ENCODE measurements around the gene TNFAIP2.

TNFAIP2 gene

GRCh38 chr14:103094406-103095209, 28.7 kb upstream of the TNFAIP2 start, which contains the start of gene EXOC3L4:
TSS of gene EXOC3L4 (plus strand) at chr14:103094725. CDS start at chr14:103100220, 5,495 bp downstream.
- Histone ChIP-seq H2AFZ (no peak within 1 kb of the TSS), H3K79me2 (no peaks in the 10 kb centered on the region), H3K9me3 (ENCODE audit: control insufficient read depth, low read length) (no peaks in the 10 kb centered on the region), H3K27me3 (ENCODE audit: control insufficient read depth, insufficient read depth, low read length) (no peaks in the 10 kb centered on the region), H3K9ac (no peak within 1 kb of the TSS), H3K27ac (no peak within 1 kb of the TSS), H3K4me3 (ENCODE audit: low read depth, low read length) (no peak within 1 kb of the TSS), H3K36me3 (ENCODE audit: control insufficient read depth, insufficient read depth, low read length) (no peaks in the 10 kb centered on the region), H3K4me2 (ENCODE audit: low read length) (no peak within 1 kb of the TSS), H3K4me1 (no peaks in the 10 kb centered on the region)
- no peak for TF ChIP-seq CTCF (IDR thresholded peaks at IDR 0.05)

GRCh38 chr14:103095210-103095778, 28.0 kb upstream of the TNFAIP2 start:
- no peak overlapping the region for H3K4me2 ChIP-seq (ENCODE audit: low read length)
- no peak overlapping the region for H3K9ac ChIP-seq
- H3K9me3 ChIP-seq (ENCODE audit: control insufficient read depth, low read length), result no peaks in the 10 kb centered on the region
- H3K36me3 ChIP-seq (ENCODE audit: control insufficient read depth, insufficient read depth, low read length), result no peaks in the 10 kb centered on the region
- H3K4me3 ChIP-seq (ENCODE audit: low read depth, low read length), result no peak overlapping the region
- no peaks in the 10 kb centered on the region for H3K27me3 ChIP-seq (ENCODE audit: control insufficient read depth, insufficient read depth, low read length)
- no peaks in the 10 kb centered on the region for H3K4me1 ChIP-seq
- H3K79me2 ChIP-seq, result no peaks in the 10 kb centered on the region
- H3K27ac ChIP-seq, result no peak overlapping the region
- TF ChIP-seq CTCF (IDR thresholded peaks at IDR 0.05), result no peak
- H2AFZ ChIP-seq, result no peak overlapping the region

- no peak overlapping the region for H3K27ac ChIP-seq
- H3K27me3 ChIP-seq (ENCODE audit: control insufficient read depth, insufficient read depth, low read length), result no peaks in the 10 kb centered on the region
- H3K9me3 ChIP-seq (ENCODE audit: control insufficient read depth, low read length), result no peaks in the 10 kb centered on the region
- H3K36me3 ChIP-seq (ENCODE audit: control insufficient read depth, insufficient read depth, low read length), result no peaks in the 10 kb centered on the region
- no peaks in the 10 kb centered on the region for H3K79me2 ChIP-seq
- TF ChIP-seq CTCF (IDR thresholded peaks at IDR 0.05), result no peak
- H3K4me2 ChIP-seq (ENCODE audit: low read length), result no peak overlapping the region
- no peak overlapping the region for H3K9ac ChIP-seq
- H3K4me3 ChIP-seq (ENCODE audit: low read depth, low read length), result no peak overlapping the region
- no peaks in the 10 kb centered on the region for H3K4me1 ChIP-seq
- no peak overlapping the region for H2AFZ ChIP-seq
Measured at GRCh38 chr14:103096387-103096786, 26.9 kb upstream of the TNFAIP2 start.

- no peaks in the 10 kb centered on the region for H3K79me2 ChIP-seq
- no peak overlapping the region for H3K4me2 ChIP-seq (ENCODE audit: low read length)
- no peaks in the 10 kb centered on the region for H3K27me3 ChIP-seq (ENCODE audit: control insufficient read depth, insufficient read depth, low read length)
- no peaks in the 10 kb centered on the region for H3K36me3 ChIP-seq (ENCODE audit: control insufficient read depth, insufficient read depth, low read length)
- no peak for TF ChIP-seq CTCF (IDR thresholded peaks at IDR 0.05)
- H2AFZ ChIP-seq, result no peak overlapping the region
- no peak overlapping the region for H3K27ac ChIP-seq
- no peaks in the 10 kb centered on the region for H3K9me3 ChIP-seq (ENCODE audit: control insufficient read depth, low read length)
- no peak overlapping the region for H3K9ac ChIP-seq
- no peak overlapping the region for H3K4me3 ChIP-seq (ENCODE audit: low read depth, low read length)
- no peaks in the 10 kb centered on the region for H3K4me1 ChIP-seq
Measured at GRCh38 chr14:103097244-103097993, 25.8 kb upstream of the TNFAIP2 start.

Data from parathyroid adenoma (tissue), 2 donors.